PC-9 (cell line): Measurements from ENCODE around the gene EFNA2.

Source experiments
- EZH2 ChIP-seq: fragments of 200-600 bp; sonication (generic); IDR thresholded peaks from 2 replicates; pipeline ENCODE4 v1.8.0; 2017; ENCODE audit warnings: antibody characterized with exemption, low read depth
- TF ChIP-seq, protein P1 (sequence below): fragments of 200-600 bp; sonication (generic); conservative IDR thresholded peaks from 2 replicates; pipeline ENCODE4 v1.6.1; 2017; ENCODE audit warnings: mixed run types, antibody characterized with exemption, mild to moderate bottlenecking, moderate library complexity

DNA sequence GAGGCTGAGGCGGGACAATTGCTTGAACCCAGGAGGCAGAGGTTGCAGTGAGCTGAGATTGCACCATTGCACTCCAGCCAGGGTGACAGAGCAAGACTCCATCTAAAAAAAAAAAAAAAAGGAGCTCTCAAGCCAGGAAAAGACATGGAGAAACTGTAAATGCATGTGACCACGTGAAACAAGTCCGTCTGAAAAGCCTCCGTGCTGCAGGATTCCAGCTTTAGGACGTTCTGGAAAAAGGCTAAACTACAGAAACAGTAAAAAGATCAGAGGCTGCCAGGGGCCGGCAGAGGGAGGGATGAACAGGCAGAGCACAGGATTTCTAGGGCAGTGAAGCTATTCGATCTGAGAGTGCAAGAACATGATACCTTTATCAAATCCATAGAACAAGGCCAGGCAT lies 57.4 kb downstream of the EFNA2 start:
- TF ChIP-seq, protein P1, sequence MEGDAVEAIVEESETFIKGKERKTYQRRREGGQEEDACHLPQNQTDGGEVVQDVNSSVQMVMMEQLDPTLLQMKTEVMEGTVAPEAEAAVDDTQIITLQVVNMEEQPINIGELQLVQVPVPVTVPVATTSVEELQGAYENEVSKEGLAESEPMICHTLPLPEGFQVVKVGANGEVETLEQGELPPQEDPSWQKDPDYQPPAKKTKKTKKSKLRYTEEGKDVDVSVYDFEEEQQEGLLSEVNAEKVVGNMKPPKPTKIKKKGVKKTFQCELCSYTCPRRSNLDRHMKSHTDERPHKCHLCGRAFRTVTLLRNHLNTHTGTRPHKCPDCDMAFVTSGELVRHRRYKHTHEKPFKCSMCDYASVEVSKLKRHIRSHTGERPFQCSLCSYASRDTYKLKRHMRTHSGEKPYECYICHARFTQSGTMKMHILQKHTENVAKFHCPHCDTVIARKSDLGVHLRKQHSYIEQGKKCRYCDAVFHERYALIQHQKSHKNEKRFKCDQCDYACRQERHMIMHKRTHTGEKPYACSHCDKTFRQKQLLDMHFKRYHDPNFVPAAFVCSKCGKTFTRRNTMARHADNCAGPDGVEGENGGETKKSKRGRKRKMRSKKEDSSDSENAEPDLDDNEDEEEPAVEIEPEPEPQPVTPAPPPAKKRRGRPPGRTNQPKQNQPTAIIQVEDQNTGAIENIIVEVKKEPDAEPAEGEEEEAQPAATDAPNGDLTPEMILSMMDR, result no peak
- no peak for TF ChIP-seq EZH2
